Endodermal cell (in vitro differentiated cells): ENCODE measurements around the gene HDGFL2. TPM values are rescaled to one million over a fixed set of nuclear protein-coding genes. Genes with fewer than 3 reads are reported as not detected.

Experiments used
- DNase-seq: peaks from one replicate; pipeline ENCODE4 v3.0.0-alpha.2; 2017
- H3K27ac ChIP-seq: 2 replicates; pipeline ENCODE4 v1.5.1; 2013; ENCODE audit warnings: mild to moderate bottlenecking, low read depth, low read length, moderate library complexity
- H3K27me3 ChIP-seq: 2 replicates; pipeline ENCODE4 v1.6.1; 2013; ENCODE audit warnings: mild to moderate bottlenecking, low read length, moderate library complexity; ENCODE audit not compliant: insufficient read depth, control insufficient read depth, poor library complexity, severe bottlenecking
- H3K36me3 ChIP-seq: 2 replicates; pipeline ENCODE4 v1.7.0; 2013; ENCODE audit warnings: mild to moderate bottlenecking, low read length, moderate library complexity; ENCODE audit not compliant: control insufficient read depth, insufficient read depth
- H3K4me1 ChIP-seq: one replicate; pipeline ENCODE4 v1.7.0; 2013; ENCODE audit warnings: low read length; ENCODE audit not compliant: control insufficient read depth, insufficient read depth
- H3K4me3 ChIP-seq: 2 replicates; pipeline ENCODE4 v1.5.1; 2013; ENCODE audit warnings: mild to moderate bottlenecking, low read length, moderate library complexity
- H3K9ac ChIP-seq: 2 replicates; pipeline ENCODE4 v1.6.1; 2013; ENCODE audit warnings: mild to moderate bottlenecking, low read length, moderate library complexity; ENCODE audit not compliant: poor library complexity, severe bottlenecking; ENCODE audit errors: extremely low read depth
- H3K9me3 ChIP-seq: 2 replicates; pipeline ENCODE4 v1.6.1; 2013; ENCODE audit warnings: mild to moderate bottlenecking, low read length, moderate library complexity; ENCODE audit not compliant: control insufficient read depth
- H3K27ac Mint-ChIP-seq: 2 replicates; pipeline ENCODE4 v1.8.0; 2020; ENCODE audit warnings: mixed read lengths
- H3K27me3 Mint-ChIP-seq: 2 replicates; pipeline ENCODE4 v1.8.0; 2021; ENCODE audit warnings: mild to moderate bottlenecking, mixed read lengths; ENCODE audit not compliant: insufficient read depth
- H3K36me3 Mint-ChIP-seq: 2 replicates; pipeline ENCODE4 v1.8.0; 2020; ENCODE audit warnings: low read depth, mixed read lengths
- H3K4me1 Mint-ChIP-seq: 2 replicates; pipeline ENCODE4 v1.8.0; 2020; ENCODE audit warnings: mixed read lengths
- H3K4me3 Mint-ChIP-seq: 2 replicates; pipeline ENCODE4 v1.8.0; 2020; ENCODE audit warnings: mild to moderate bottlenecking, moderate library complexity, mixed read lengths
- H3K9me3 Mint-ChIP-seq: 2 replicates; pipeline ENCODE4 v1.8.0; 2020; ENCODE audit warnings: mild to moderate bottlenecking, mixed read lengths
- CTCF ChIP-seq: fragments of 200-600 bp; sonication (generic); conservative IDR thresholded peaks from 2 replicates; pipeline ENCODE4 v1.5.0; 2021; ENCODE audit warnings: antibody characterized with exemption, mild to moderate bottlenecking
- WGBS, 2 experiments: methylation state at CpG; one replicate each; pipeline versions ENCODE4 v1.1.5 to v1.1.7; 2013; ENCODE audit warnings: missing lambda C conversion rate in 2 of 2, mixed read lengths in 1 of 2; ENCODE audit not compliant: insufficient coverage in 1 of 2, insufficient read length in 1 of 2; 5-methylcytosine and 5-hydroxymethylcytosine counted together
- total RNA-seq, 2 donors: library from RNA; stranded (reverse); fragmentation: NEBNext Ultra II Directional in 1 of 2; extraction: Animal tissue kit (Norgen Biotek cat#: 25700) in 1 of 2; gene quantifications; 2 replicates in 1 of 2; 3 replicates in 1 of 2; pipeline ENCODE4 v1.2.1, GENCODE V29; 2021

Gene HDGFL2
- total RNA-seq, 2 donors from 2014 or later, result 117 TPM

DNA sequence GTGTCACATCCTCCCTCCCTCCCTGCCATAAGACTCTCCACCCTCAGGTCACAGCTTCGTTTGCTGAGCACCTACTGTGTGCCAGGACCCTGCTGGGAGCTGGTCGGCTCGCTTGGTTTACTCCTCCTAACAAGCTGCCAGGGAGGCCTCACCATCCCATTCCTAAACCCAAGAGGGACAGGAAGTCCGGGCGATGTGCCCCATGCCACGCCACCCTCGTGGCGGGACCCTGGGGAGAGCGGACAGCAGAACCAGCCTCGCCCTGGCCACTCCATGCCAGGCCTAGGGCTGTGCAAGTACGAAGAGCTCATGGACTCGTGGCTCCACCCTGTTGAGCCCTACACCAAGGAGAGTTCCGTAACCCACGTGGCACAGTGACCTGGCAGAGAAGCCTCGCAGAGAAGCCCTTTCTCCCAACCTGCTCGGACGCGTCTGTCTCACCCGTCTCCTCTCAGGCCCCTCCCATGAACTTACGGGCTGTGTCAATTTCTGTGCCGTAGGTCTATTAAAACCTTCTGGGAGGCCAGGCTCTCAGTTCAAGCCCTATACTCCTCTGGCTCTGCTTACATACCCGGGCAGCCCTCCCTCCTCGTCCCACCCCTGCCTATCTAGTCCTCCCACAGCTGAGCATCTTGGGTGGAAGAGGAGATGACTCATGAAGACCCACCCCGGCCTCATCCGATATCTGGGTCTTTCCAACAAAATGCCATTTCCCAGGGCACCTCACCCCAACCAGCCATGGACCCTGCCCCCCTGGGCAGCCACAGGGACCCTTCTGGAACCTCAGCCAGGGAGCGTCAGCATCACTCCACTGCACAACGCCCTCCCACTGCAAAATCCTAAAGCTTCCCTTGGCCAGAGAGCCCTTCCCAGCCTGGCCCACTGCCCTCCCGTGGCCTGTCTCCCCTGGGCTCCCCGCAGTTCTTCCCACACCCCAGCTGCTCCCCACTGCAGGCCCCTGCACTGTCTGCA, 17.1 kb upstream of the HDGFL2 start:
- no peaks in the 10 kb centered on the region for H3K27me3 ChIP-seq
- peaks cover 7% of the 10 kb centered on the region for H3K4me1 Mint-ChIP-seq
- peaks cover 11% of the 10 kb centered on the region for H3K36me3 Mint-ChIP-seq
- H3K27ac ChIP-seq, result no peak overlapping the region
- no peaks in the 10 kb centered on the region for H3K27me3 Mint-ChIP-seq
- no peak overlapping the region for H3K9ac ChIP-seq
- no peaks in the 10 kb centered on the region for H3K9me3 Mint-ChIP-seq
- no peak for DNase-seq
- no peak overlapping the region for H3K4me3 Mint-ChIP-seq
- peak overlapping the region; percentile 35 for H3K27ac Mint-ChIP-seq
- H3K36me3 ChIP-seq, result peaks cover 14% of the 10 kb centered on the region
- H3K4me1 ChIP-seq, result no peaks in the 10 kb centered on the region
- H3K9me3 ChIP-seq, result no peaks in the 10 kb centered on the region
- 91 to 93% methylated on average over 17 to 29 of the region's 29 CpGs for WGBS, 2 experiments
- TF ChIP-seq CTCF, result no peak
- H3K4me3 ChIP-seq, result no peak overlapping the region

GRCh38 chr19:4455719-4456475, 16.2 kb upstream of the HDGFL2 start:
- Mint-ChIP-seq H3K27me3 (no peaks in the 10 kb centered on the region), H3K4me3 (peak overlapping the region; percentile 79), H3K4me1 (peaks cover 7% of the 10 kb centered on the region), H3K36me3 (peaks cover 6% of the 10 kb centered on the region), H3K27ac (no peak overlapping the region), H3K9me3 (no peaks in the 10 kb centered on the region)
- H3K36me3 ChIP-seq, result peaks cover 14% of the 10 kb centered on the region
- 87 to 88% methylated on average over 8 to 15 of the region's 15 CpGs for WGBS, 2 experiments
- no peaks in the 10 kb centered on the region for H3K9me3 ChIP-seq
- peak overlapping the region; percentile 89 for H3K9ac ChIP-seq
- peak overlapping the region; percentile 97 for H3K4me3 ChIP-seq
- no peaks in the 10 kb centered on the region for H3K4me1 ChIP-seq
- H3K27me3 ChIP-seq, result no peaks in the 10 kb centered on the region
- DNase-seq, result peak; percentile 56
- no peak overlapping the region for H3K27ac ChIP-seq
- TF ChIP-seq CTCF, result no peak

GRCh38 chr19:4456476-4456842, 15.6 kb upstream of the HDGFL2 start:
- H3K36me3 Mint-ChIP-seq, result peaks cover 5% of the 10 kb centered on the region
- no peaks in the 10 kb centered on the region for H3K27me3 Mint-ChIP-seq
- H3K4me3 ChIP-seq, result peak overlapping the region; percentile 97
- no peak for TF ChIP-seq CTCF
- H3K9ac ChIP-seq, result peak overlapping the region; percentile 89
- peaks cover 7% of the 10 kb centered on the region for H3K4me1 Mint-ChIP-seq
- peak overlapping the region; percentile 96 for H3K27ac Mint-ChIP-seq
- no peaks in the 10 kb centered on the region for H3K9me3 ChIP-seq
- H3K27ac ChIP-seq, result peak overlapping the region; percentile 38
- no peaks in the 10 kb centered on the region for H3K4me1 ChIP-seq
- H3K36me3 ChIP-seq, result peaks cover 14% of the 10 kb centered on the region
- H3K9me3 Mint-ChIP-seq, result no peaks in the 10 kb centered on the region
- H3K4me3 Mint-ChIP-seq, result peak overlapping the region; percentile 79
- 30 to 40% methylated on average over 6 to 9 of the region's 9 CpGs for WGBS, 2 experiments
- DNase-seq, result peak; percentile 70
- H3K27me3 ChIP-seq, result no peaks in the 10 kb centered on the region
